CD4-positive, alpha-beta T cell treated with Interleukin-10 for 1 hour (primary cell): Measurements from ENCODE around the gene TCAF2.
"Not testable (repeated sequence)": the region's sequence is repeated elsewhere in the genome, so short reads cannot be mapped to it uniquely, and the experiment has no call there.

Experiments used
- DNase-seq: peaks from one replicate; pipeline ENCODE4 v3.0.0-alpha.2; 2020

TCAF2 gene

GRCh38 chr7:143620646-143621045 is at the start of gene TCAF2:
TSS of gene TCAF2 (plus strand) at chr7:143620974.
- peak; percentile 78 for DNase-seq

- DNase-seq = not testable (repeated sequence)
Measured at GRCh38 chr7:143571501-143571900, 49.3 kb upstream of the TCAF2 start, which contains the start of gene CTAGE15. TSS of gene CTAGE15 (plus strand) at chr7:143571801. CDS start at chr7:143571818, 17 bp downstream.

GRCh38 chr7:143588183-143588582 is 32.6 kb upstream of the TCAF2 start:
- not testable (repeated sequence) for DNase-seq

GRCh38 chr7:143589897-143590296 is 30.9 kb upstream of the TCAF2 start:
- not testable (repeated sequence) for DNase-seq

- not testable (repeated sequence) for DNase-seq
Measured at GRCh38 chr7:143598086-143598485, 22.7 kb upstream of the TCAF2 start.

- not testable (repeated sequence) for DNase-seq
Measured at GRCh38 chr7:143603549-143603948, 17.2 kb upstream of the TCAF2 start.

- not testable (repeated sequence) for DNase-seq
Measured at GRCh38 chr7:143606088-143606487, 14.7 kb upstream of the TCAF2 start.

GRCh38 chr7:143615545-143615944 is 5.2 kb upstream of the TCAF2 start:
- DNase-seq = not testable (repeated sequence)

GRCh38 chr7:143617204-143617603 is 3.6 kb upstream of the TCAF2 start:
- DNase-seq = not testable (repeated sequence)

GRCh38 chr7:143620058-143620457 is 716 bp upstream of the TCAF2 start:
- DNase-seq = not testable (repeated sequence)

GRCh38 chr7:143621175-143621574 is 401 bp downstream of the TCAF2 start:
- DNase-seq = not testable (repeated sequence)

- DNase-seq = not testable (repeated sequence)
Measured at GRCh38 chr7:143622130-143622529, 1.4 kb downstream of the TCAF2 start.

- not testable (repeated sequence) for DNase-seq
Measured at GRCh38 chr7:143630653-143631052, 9.9 kb downstream of the TCAF2 start.

- DNase-seq = not testable (repeated sequence)
Measured at GRCh38 chr7:143632506-143632905, 11.7 kb downstream of the TCAF2 start.

- DNase-seq = not testable (repeated sequence)
Measured at GRCh38 chr7:143633013-143633618, 12.3 kb downstream of the TCAF2 start.

- DNase-seq = not testable (repeated sequence)
Measured at GRCh38 chr7:143635364-143636240, 14.8 kb downstream of the TCAF2 start.

GRCh38 chr7:143639372-143639771 is 18.6 kb downstream of the TCAF2 start:
- DNase-seq = not testable (repeated sequence)

- DNase-seq = not testable (repeated sequence)
Measured at GRCh38 chr7:143640528-143641189, 19.9 kb downstream of the TCAF2 start.

- not testable (repeated sequence) for DNase-seq
Measured at GRCh38 chr7:143646598-143646997, 25.8 kb downstream of the TCAF2 start.

GRCh38 chr7:143649902-143650301 is 29.1 kb downstream of the TCAF2 start:
- DNase-seq = not testable (repeated sequence)

- not testable (repeated sequence) for DNase-seq
Measured at GRCh38 chr7:143650447-143650846, 29.7 kb downstream of the TCAF2 start.
